CD8-positive, alpha-beta memory T cell (primary cell): ENCODE results near the gene EIF4E. TPM values are rescaled to one million over a fixed set of nuclear protein-coding genes. Genes with fewer than 3 reads are reported as not detected.
A peak's percentile ranks its signal among the peaks of the same experiment; 100 is the strongest.

Experiments
- CTCF ChIA-PET: fragments of 350-600 bp; sonication (Branson Sonifier 250); formaldehyde crosslinking; loops from one replicate; lab custom pipeline; 2021; ENCODE audit warnings: antibody characterized with exemption; lab: Charles Lee
- POLR2A ChIA-PET: fragments of 350-600 bp; sonication (Branson Sonifier 250); formaldehyde crosslinking; loops from one replicate; lab custom pipeline; 2021; ENCODE audit warnings: antibody characterized with exemption; lab: Charles Lee
- DNase-seq, 5 donors: peaks; one replicate each; pipeline versions ENCODE4 v3.0.0 to v3.0.0-alpha.2; 2020 to 2022; ENCODE audit warnings: mixed read lengths in 1 of 5
- H3K27ac ChIP-seq: one replicate; pipeline ENCODE4 v1.7.0; 2013; ENCODE audit warnings: low read depth, mild to moderate bottlenecking, low read length, moderate library complexity
- H3K27me3 ChIP-seq: 2 replicates; pipeline ENCODE4 v1.7.0; 2013; ENCODE audit warnings: low read length, mild to moderate bottlenecking; ENCODE audit not compliant: insufficient read depth, poor library complexity, severe bottlenecking
- H3K36me3 ChIP-seq: 2 replicates; pipeline ENCODE4 v1.7.0; 2013; ENCODE audit warnings: mild to moderate bottlenecking, low read length, moderate library complexity; ENCODE audit not compliant: insufficient read depth
- H3K4me1 ChIP-seq: 2 replicates; pipeline ENCODE4 v1.7.0; 2013; ENCODE audit warnings: mild to moderate bottlenecking, low read length, moderate library complexity; ENCODE audit not compliant: insufficient read depth
- H3K4me3 ChIP-seq: 2 replicates; pipeline ENCODE4 v1.7.0; 2013; ENCODE audit warnings: mild to moderate bottlenecking, low read length
- H3K9me3 ChIP-seq: 2 replicates; pipeline ENCODE4 v1.7.0; 2013; ENCODE audit warnings: mild to moderate bottlenecking, low read length
- H3K27ac Mint-ChIP-seq, 8 donors: one replicate each; pipeline ENCODE4 v1.8.0; 2020 to 2021; ENCODE audit warnings: mixed read lengths in 8 of 8, mild to moderate bottlenecking in 6 of 8, inconsistent platforms in 3 of 8, moderate library complexity in 3 of 8
- H3K27me3 Mint-ChIP-seq, 2 donors: one replicate each; pipeline ENCODE4 v1.8.0; 2020 to 2021; ENCODE audit warnings: mixed read lengths in 2 of 2, mild to moderate bottlenecking in 1 of 2, moderate library complexity in 1 of 2
- H3K36me3 Mint-ChIP-seq, 3 donors: one replicate each; pipeline ENCODE4 v1.8.0; 2020 to 2021; ENCODE audit warnings: mixed read lengths in 3 of 3, inconsistent platforms in 1 of 3, mild to moderate bottlenecking in 1 of 3
- H3K4me1 Mint-ChIP-seq, 3 donors: one replicate each; pipeline ENCODE4 v1.8.0; 2020 to 2021; ENCODE audit warnings: mixed read lengths in 3 of 3, inconsistent platforms in 1 of 3, mild to moderate bottlenecking in 1 of 3
- H3K4me3 Mint-ChIP-seq, 7 donors: one replicate each; pipeline ENCODE4 v1.8.0; 2020 to 2021; ENCODE audit warnings: mixed read lengths in 7 of 7, mild to moderate bottlenecking in 6 of 7, moderate library complexity in 4 of 7, inconsistent platforms in 2 of 7
- H3K9me3 Mint-ChIP-seq, 5 donors: one replicate each; pipeline ENCODE4 v1.8.0; 2020 to 2022; ENCODE audit warnings: mixed read lengths in 5 of 5, mild to moderate bottlenecking in 3 of 5, moderate library complexity in 2 of 5, inconsistent platforms in 1 of 5
- polyA plus RNA-seq: library from polyadenylated mRNA; unstranded; fragments of 300-500 nt; fragmentation: Illumina TruSeq; gene quantifications from one replicate; pipeline ENCODE4 v1.2.3, GENCODE V29; 2021
- total RNA-seq, 2 experiments: library from RNA; stranded (reverse); gene quantifications; one replicate each; pipeline ENCODE4 v1.2.3, GENCODE V29; 2021

Gene EIF4E
- total and polyA plus RNA-seq, 3 experiments from 2014 or later: 58.5 to 168 (median 157) TPM

DNA sequence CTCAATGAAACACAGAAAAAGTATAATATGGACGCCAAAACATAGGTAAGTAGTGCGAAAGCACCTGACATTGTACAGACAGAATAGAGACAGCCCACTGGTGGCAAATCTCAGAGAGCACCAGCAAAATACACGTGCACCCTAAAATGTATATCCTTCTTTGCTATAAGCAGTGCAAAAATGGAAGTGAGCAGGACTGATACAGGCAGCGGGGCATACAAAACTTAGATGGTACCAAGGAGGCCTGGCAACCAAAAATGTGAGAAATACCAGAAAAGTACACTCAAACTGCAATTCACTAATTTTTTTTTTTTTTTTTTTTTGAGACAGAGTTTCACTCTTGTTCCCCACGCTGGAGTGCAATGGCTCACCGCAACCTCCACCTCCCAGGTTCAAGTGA lies 63.9 kb downstream of the EIF4E start:
- POLR2A ChIA-PET: no interaction called here
- Histone ChIP-seq H3K4me3 (no peak overlapping the region), H3K4me1 (no peaks in the 10 kb centered on the region), H3K9me3 (no peaks in the 10 kb centered on the region), H3K36me3 (no peaks in the 10 kb centered on the region), H3K27ac (no peak overlapping the region), H3K27me3 (no peaks in the 10 kb centered on the region)
- Mint-ChIP-seq H3K36me3 (peaks cover 0 to 7% (median 0%) of the 10 kb centered on the region in 3 donors), H3K4me1 (no peaks in the 10 kb centered on the region), H3K27me3 (peaks cover 0 to 1% of the 10 kb centered on the region in 2 donors), H3K4me3 (no peak overlapping the region), H3K9me3 (no peaks in the 10 kb centered on the region), H3K27ac (no peak overlapping the region)
- no peak for DNase-seq
- CTCF ChIA-PET: no interaction called here

DNA sequence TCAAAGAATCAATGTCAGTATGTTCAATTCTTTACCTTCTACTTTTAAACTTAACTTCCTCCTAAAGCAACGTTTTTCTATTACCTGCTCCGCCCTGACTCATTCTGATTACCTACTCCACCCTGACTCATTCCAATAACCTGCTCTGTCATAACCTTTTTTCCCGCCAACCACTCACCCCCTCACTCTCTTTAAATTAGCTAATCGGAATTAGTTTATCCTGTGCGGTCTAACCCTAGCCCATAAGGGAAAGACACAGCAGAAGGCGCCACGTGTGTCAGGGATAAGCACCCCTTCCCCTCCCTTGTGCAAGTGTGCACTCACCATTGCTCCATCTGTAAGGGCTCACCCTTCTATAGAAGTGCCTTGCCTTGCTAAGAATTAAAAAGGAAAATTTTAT lies 64.4 kb downstream of the EIF4E start:
- Mint-ChIP-seq H3K27ac (peak overlapping the region in 1 of 8 donors; percentile 66), H3K9me3 (no peaks in the 10 kb centered on the region), H3K27me3 (peaks cover 0 to 1% of the 10 kb centered on the region in 2 donors), H3K4me3 (no peak overlapping the region), H3K36me3 (peaks cover 0 to 7% (median 0%) of the 10 kb centered on the region in 3 donors), H3K4me1 (no peaks in the 10 kb centered on the region)
- Histone ChIP-seq H3K36me3 (no peaks in the 10 kb centered on the region), H3K9me3 (no peaks in the 10 kb centered on the region), H3K27me3 (no peaks in the 10 kb centered on the region), H3K4me1 (no peaks in the 10 kb centered on the region), H3K27ac (no peak overlapping the region), H3K4me3 (no peak overlapping the region)
- DNase-seq: no peak
- ChIA-PET CTCF (no interaction called here), POLR2A (no interaction called here)

DNA sequence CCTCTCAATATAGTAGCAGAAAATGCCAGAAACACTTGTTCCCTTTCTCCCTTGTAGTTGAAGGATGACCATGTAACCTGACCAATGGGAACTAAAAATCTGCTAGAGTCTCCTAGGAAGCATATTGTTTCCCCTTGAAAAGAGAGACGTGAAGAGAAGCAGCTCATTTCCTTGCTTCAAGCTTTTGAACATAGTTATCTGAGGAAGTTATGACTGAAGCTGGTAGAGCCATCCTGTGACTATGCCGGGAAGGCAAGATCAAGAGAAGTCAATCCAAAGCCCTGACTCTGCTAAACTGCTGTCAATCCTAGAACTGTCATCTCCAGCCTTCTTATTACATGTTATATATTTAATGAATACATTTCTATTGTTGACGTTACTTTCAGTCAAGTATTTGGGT lies 66.6 kb downstream of the EIF4E start:
- Histone ChIP-seq H3K27me3 (no peaks in the 10 kb centered on the region), H3K4me1 (no peaks in the 10 kb centered on the region), H3K4me3 (no peak overlapping the region), H3K36me3 (no peaks in the 10 kb centered on the region), H3K9me3 (no peaks in the 10 kb centered on the region), H3K27ac (no peak overlapping the region)
- Mint-ChIP-seq H3K4me1 (no peaks in the 10 kb centered on the region), H3K4me3 (no peak overlapping the region), H3K36me3 (peaks cover 0 to 7% (median 0%) of the 10 kb centered on the region in 3 donors), H3K27ac (no peak overlapping the region), H3K9me3 (no peaks in the 10 kb centered on the region), H3K27me3 (peaks cover 0 to 3% of the 10 kb centered on the region in 2 donors)
- no peak for DNase-seq
- ChIA-PET CTCF (no interaction called here), POLR2A (no interaction called here)

DNA sequence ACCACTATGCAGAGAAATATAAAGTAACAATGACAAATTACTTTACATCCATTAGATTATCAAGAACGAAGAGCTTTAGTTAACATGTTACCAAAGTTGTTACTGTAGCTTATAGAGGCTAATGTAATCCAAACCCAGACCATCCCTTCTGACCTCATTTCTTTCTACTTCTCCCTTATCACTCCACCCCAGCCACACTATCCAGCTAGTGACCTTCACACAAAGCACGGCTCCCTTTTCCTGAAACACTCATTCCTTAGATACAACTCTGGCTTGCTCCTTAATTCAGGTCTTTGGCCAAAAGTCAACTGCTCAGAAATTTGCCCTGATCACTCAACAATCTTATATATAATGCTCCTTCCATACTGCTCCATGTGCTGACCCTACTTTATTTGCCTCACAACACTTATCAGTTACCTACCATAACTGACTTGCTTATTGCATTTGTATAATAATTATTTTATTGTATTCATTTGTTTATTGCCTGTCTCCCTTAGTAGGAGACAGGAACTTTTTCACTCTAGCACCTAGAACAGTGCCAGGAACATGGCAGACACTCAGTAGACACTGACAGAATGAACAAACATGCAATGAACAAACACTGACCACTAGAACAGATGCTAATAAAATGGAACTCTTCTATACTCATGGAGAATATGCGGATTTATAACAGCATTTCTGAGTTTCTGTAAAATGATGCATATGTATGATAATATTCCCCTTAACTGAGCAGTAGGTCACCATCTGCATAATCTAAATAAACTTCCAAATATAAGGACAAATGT lies 67.6 kb downstream of the EIF4E start:
- CTCF ChIA-PET: no interaction called here
- peaks cover 0 to 3% of the 10 kb centered on the region in 2 donors for H3K27me3 Mint-ChIP-seq

DNA sequence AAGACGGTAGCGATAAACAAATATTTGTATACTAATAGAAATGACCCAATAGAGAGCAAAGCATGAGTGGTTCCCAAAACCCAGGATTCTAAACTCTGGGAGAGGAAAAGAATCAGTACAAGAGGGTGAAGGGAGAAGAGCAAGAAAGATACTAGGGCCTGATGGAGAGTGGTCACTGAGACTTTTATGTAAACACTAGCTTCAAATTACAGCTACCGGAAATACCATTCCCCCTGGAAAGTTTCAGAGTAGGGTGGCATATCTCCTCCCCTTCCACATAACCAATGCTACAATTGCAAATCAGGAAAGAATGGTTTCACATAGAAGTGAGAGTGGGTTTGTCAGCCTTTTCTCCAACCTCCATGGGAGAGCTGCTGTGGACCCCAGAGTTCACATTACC lies 77.1 kb downstream of the EIF4E start:
- H3K4me1 Mint-ChIP-seq: peaks cover 0 to 3% (median 0%) of the 10 kb centered on the region in 3 donors
- POLR2A ChIA-PET: no interaction called here
- no peaks in the 10 kb centered on the region for H3K9me3 ChIP-seq
- H3K36me3 ChIP-seq: no peaks in the 10 kb centered on the region
- DNase-seq: no peak
- H3K36me3 Mint-ChIP-seq: peaks cover 0 to 5% (median 0%) of the 10 kb centered on the region in 3 donors
- no peak overlapping the region for H3K27ac ChIP-seq
- H3K4me3 Mint-ChIP-seq: no peak overlapping the region
- no peaks in the 10 kb centered on the region for H3K4me1 ChIP-seq
- no peak overlapping the region for H3K27ac Mint-ChIP-seq
- H3K4me3 ChIP-seq: no peak overlapping the region
- H3K27me3 ChIP-seq: no peaks in the 10 kb centered on the region
- CTCF ChIA-PET: no interaction called here
- peaks cover 0 to 6% (median 0%) of the 10 kb centered on the region in 5 donors for H3K9me3 Mint-ChIP-seq
- peaks cover 5 to 42% of the 10 kb centered on the region in 2 donors for H3K27me3 Mint-ChIP-seq

More for the DNA sequence above, 67.6 kb downstream of the EIF4E start:
- H3K9me3 Mint-ChIP-seq: no peaks in the 10 kb centered on the region
- H3K36me3 Mint-ChIP-seq: peaks cover 0 to 7% (median 0%) of the 10 kb centered on the region in 3 donors
- Histone ChIP-seq H3K9me3 (no peaks in the 10 kb centered on the region), H3K4me3 (no peak overlapping the region), H3K36me3 (no peaks in the 10 kb centered on the region), H3K27me3 (no peaks in the 10 kb centered on the region), H3K27ac (no peak overlapping the region), H3K4me1 (no peaks in the 10 kb centered on the region)
- POLR2A ChIA-PET: no interaction called here
- H3K4me1 Mint-ChIP-seq: no peaks in the 10 kb centered on the region
- no peak for DNase-seq
- no peak overlapping the region for H3K27ac Mint-ChIP-seq
- no peak overlapping the region for H3K4me3 Mint-ChIP-seq

DNA sequence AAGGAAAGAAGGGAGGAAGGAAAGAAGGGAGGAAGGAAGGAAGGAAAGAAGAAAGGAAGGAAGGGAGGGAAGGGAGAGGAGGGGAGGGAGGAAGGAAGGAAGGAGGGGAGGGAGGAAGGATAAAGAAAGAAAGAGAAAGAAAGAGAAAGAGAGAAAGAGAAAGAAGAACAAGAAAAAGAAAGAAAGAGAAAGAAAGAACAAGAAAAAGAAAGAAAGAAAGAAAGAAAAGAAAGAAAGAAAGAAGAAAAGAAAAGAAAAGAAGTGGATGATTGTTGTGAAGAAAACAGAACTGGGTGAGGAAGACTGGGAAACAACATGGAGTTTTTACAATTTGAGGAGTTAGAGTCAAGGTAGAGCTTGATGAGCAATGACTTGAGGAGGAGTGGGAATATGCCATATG lies 78.0 kb downstream of the EIF4E start:
- no peaks in the 10 kb centered on the region for H3K4me1 ChIP-seq
- H3K4me3 Mint-ChIP-seq: no peak overlapping the region
- no peak overlapping the region for H3K27ac Mint-ChIP-seq
- H3K27me3 ChIP-seq: no peaks in the 10 kb centered on the region
- no peak for DNase-seq
- H3K9me3 Mint-ChIP-seq: peaks cover 5 to 9% (median 6%) of the 10 kb centered on the region in 5 donors
- H3K9me3 ChIP-seq: no peaks in the 10 kb centered on the region
- ChIA-PET CTCF (no interaction called here), POLR2A (no interaction called here)
- H3K36me3 ChIP-seq: no peaks in the 10 kb centered on the region
- peaks cover 5 to 42% of the 10 kb centered on the region in 2 donors for H3K27me3 Mint-ChIP-seq
- H3K4me1 Mint-ChIP-seq: peaks cover 0 to 3% (median 0%) of the 10 kb centered on the region in 3 donors
- H3K36me3 Mint-ChIP-seq: peaks cover 0 to 12% (median 0%) of the 10 kb centered on the region in 3 donors
- H3K4me3 ChIP-seq: no peak overlapping the region
- H3K27ac ChIP-seq: no peak overlapping the region

DNA sequence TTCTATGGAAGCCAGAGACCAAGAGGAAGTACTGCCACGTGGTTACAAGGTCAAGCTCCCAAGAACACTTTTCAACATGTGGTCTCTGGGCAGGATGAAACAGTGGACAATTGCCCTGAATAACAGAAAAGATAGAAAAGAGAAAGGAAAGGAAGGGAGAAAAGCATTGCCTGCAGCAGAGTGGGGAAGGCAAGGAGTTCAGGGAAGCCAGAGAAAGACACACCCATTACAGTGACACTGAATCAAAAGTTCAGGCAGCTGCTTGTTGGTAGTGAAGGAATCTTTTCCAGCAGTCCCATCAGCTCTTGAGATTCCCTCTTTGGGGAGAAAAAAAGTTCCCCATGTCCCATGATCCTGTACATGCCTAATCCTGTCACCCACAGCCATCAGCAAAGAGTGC lies 80.5 kb downstream of the EIF4E start:
- Histone ChIP-seq H3K36me3 (no peaks in the 10 kb centered on the region), H3K9me3 (no peaks in the 10 kb centered on the region), H3K4me1 (no peaks in the 10 kb centered on the region), H3K27me3 (no peaks in the 10 kb centered on the region), H3K4me3 (no peak overlapping the region), H3K27ac (no peak overlapping the region)
- POLR2A ChIA-PET: no interaction called here
- H3K9me3 Mint-ChIP-seq: peaks cover 5 to 19% (median 6%) of the 10 kb centered on the region in 5 donors
- CTCF ChIA-PET: interaction anchor here (0.9 kb wide), 1 partner anchor 381 kb away, joined by 3 read pairs; no protein-coding TSS in a partner anchor
- no peak for DNase-seq
- H3K27ac Mint-ChIP-seq: no peak overlapping the region
- H3K36me3 Mint-ChIP-seq: peaks cover 0 to 19% (median 0%) of the 10 kb centered on the region in 3 donors
- peaks cover 0 to 3% (median 0%) of the 10 kb centered on the region in 3 donors for H3K4me1 Mint-ChIP-seq
- H3K4me3 Mint-ChIP-seq: no peak overlapping the region
- H3K27me3 Mint-ChIP-seq: peaks cover 2 to 32% of the 10 kb centered on the region in 2 donors

DNA sequence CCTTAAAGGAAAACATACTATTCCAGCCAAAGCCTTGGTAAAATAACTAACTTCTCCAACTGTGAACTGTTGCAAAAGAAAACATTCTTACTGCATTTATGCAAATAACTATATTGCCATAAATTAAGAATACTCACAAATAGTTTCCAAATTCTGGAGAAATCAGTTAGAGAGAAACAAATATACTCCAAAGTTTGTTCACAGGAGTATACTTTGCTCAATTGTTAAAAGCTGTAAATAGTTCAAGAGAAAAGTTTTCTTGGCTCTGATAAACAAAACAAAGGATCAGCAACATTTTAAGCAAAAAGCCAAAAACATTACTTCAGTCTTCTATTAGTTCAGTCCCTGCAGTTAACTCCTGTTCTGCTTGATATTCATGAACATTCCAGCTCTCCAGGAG lies 83.0 kb downstream of the EIF4E start:
- H3K27me3 Mint-ChIP-seq: peaks cover 1 to 11% of the 10 kb centered on the region in 2 donors
- H3K36me3 Mint-ChIP-seq: peaks cover 0 to 22% (median 1%) of the 10 kb centered on the region in 3 donors
- peaks cover 0 to under 1% (median 0%) of the 10 kb centered on the region in 3 donors for H3K4me1 Mint-ChIP-seq
- Histone ChIP-seq H3K4me3 (no peak overlapping the region), H3K9me3 (no peaks in the 10 kb centered on the region), H3K27ac (no peak overlapping the region), H3K4me1 (no peaks in the 10 kb centered on the region), H3K27me3 (no peaks in the 10 kb centered on the region), H3K36me3 (no peaks in the 10 kb centered on the region)
- no peak for DNase-seq
- ChIA-PET POLR2A (no interaction called here), CTCF (no interaction called here)
- H3K4me3 Mint-ChIP-seq: no peak overlapping the region
- peaks cover 5 to 19% (median 6%) of the 10 kb centered on the region in 5 donors for H3K9me3 Mint-ChIP-seq
- no peak overlapping the region for H3K27ac Mint-ChIP-seq
